NCI-H1048 (cell line): ENCODE data around the gene PWWP2B.
"Not testable (repeated sequence)": the region's sequence is repeated elsewhere in the genome, so short reads cannot be mapped to it uniquely, and the experiment has no call there.

Source experiments
- DNase-seq: peaks from one replicate; lab custom pipeline; 2025; lab: John Stamatoyannopoulos, UW

The PWWP2B gene

GRCh38 chr10:132363921-132364593 is 32.9 kb upstream of the PWWP2B start:
- no peak for DNase-seq

DNA sequence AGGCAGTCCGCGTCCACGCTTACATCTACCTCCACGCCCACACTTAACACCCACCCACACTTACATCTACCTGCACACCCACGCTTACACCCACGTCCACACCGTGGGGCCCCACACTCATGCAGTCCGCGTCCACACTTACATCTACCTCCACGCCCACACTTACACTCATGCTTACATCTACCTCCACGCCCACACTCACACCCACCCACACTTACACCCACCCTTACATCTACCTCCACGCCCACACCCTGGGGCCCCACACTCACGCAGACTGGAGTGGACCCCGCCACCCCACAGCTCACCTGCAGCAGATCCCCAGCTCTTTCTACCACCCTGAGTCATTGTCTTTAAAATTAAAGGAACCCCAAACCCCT is 32.4 kb upstream of the PWWP2B start:
- no peak for DNase-seq

- no peak for DNase-seq
Measured at GRCh38 chr10:132365102-132365501, 31.9 kb upstream of the PWWP2B start.

GRCh38 chr10:132366006-132366405 is 31.0 kb upstream of the PWWP2B start:
- DNase-seq = no peak

- DNase-seq = no peak
Measured at GRCh38 chr10:132366499-132366898, 30.5 kb upstream of the PWWP2B start.

DNA sequence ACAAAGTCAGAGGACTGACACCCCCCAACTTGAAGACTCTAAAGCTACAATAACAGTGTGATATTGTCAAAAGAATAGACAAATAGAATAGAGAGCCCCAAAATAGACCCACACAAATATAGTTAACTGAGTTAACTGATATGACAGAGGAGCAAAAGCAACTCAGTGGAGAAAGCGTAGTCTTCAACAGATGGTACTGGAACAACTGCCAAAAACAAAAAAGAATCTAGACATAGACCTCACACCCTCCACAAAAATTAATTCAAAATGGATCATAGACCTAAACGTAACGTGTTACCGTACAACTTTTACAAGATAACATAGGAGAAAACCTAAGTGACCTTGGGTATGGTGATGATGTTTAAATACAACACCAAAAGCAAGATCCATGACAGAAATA is 28.6 kb upstream of the PWWP2B start:
- no peak for DNase-seq

- DNase-seq = no peak
Measured at GRCh38 chr10:132368881-132369635, 27.9 kb upstream of the PWWP2B start.

DNA sequence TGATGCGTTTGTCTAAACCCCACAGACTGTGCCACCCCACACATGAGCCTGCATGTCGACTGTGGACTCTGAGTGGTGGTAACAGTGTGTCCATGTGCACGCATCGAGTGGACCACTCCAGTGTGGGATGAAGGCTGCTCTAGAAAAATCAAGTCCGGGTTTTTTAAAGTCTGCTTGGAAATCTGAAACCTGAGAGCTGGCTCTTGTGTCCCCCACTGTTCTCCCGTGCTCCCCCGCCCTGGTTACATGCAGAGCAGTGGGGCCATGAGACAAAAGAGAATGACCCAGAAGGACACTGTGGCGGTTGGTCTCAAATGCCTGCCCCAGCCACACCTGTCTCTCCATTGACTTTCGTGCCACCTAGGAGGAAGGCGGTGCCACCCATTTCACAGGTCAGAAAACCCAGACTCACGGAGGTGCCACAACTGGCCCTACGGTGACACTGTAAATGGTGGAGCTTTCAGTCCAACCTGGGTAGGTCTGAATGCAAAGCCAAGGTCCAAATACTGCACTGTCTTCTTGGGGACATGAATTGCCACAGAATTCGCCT is 27.3 kb upstream of the PWWP2B start:
- no peak for DNase-seq

DNA sequence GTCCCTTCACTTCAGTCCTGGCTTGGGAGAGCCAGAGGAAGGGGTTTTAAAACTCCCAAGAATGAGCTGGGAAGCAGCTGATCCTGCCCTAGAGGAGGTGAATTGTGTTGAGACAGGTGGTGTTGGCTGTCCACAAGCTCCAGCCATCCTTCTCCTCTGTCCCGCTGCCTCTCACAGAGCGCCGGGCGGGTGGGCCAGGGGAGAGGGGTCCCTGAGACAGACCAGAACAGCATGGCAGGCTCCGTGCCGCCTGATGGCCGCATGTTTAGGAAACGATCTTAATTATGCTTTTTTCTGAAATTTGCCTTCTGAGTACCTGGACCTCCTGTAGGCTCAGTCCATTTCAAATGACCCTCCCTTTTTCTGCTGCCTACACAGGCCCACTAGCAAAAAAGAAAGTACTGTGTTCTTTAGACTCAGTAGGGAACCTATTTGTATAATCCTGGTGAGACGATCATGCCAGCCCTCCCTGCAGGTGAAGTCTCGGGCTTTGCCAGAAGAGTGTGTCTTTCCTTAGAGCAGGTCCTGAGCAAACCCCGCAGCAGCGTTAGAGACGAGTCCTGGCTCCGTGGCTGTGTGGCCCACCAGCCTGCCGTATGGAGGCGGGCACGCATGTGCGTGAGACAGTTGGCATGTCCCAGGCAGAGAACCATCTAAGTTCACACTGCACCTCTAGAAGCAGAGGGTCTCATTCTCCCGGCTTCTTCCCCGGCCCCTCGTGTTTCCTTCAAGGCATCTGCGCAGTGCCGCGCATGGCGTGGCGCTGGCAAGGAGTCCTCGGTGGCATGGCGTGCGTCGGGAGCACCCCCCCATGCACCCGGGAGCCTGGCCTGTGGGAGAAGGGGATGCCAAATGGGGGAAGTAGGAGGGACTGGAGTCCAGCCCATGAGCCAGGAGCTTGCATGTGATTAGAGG is 26.3 kb upstream of the PWWP2B start:
- DNase-seq = no peak

DNA sequence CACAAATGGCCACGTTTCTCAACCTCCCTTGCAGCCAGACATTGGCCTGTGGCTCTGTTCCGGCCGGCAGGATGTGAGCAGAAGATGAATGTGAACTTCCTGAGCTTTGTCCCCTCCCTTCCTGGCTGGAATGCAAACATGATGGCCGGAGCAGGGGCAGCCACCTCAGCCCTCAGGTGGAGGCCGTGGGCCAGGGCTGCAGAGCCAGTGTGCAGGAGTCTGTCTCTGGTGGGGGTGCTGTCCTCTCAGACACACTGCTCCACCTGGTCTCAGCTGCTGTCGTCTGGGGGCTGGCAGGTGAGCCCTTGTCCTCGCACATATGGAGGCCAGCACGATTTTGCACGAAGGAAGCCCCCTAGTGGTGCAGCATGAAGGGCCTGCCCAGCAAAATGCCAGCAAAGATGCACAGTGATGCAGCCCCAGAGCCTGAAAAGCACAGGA is 25.3 kb upstream of the PWWP2B start:
- DNase-seq = no peak

DNA sequence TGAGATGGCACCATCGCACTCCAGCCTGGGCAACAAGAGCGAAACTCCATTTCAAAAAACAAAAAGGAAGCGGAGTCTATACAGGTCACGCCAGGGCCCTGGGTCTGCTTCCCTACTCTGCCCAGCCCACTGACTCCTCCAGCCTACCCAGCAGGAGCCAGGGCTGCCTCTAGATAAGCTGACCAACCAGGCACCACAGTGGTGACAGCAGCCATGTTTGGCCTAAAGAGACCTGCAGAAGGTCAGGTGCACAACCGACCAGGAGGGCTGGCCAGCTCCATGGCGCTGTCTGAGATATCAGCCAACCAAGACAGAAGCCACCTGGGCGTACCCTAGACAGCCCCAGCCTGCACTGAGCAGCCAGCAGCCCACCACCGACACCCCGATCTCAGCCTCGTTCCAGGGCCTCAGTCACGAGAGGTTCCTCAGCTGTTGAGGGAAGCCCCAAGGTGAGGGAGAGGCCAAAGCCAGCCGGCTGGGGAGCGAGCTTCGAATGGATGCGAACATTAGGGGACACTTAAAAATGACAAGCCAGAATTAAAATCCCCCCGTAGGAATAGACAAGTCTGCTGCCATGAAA is 24.4 kb upstream of the PWWP2B start:
- DNase-seq = no peak

GRCh38 chr10:132373241-132373955 is 23.6 kb upstream of the PWWP2B start:
- no peak for DNase-seq

- DNase-seq = no peak
Measured at GRCh38 chr10:132374176-132374575, 22.8 kb upstream of the PWWP2B start.

DNA sequence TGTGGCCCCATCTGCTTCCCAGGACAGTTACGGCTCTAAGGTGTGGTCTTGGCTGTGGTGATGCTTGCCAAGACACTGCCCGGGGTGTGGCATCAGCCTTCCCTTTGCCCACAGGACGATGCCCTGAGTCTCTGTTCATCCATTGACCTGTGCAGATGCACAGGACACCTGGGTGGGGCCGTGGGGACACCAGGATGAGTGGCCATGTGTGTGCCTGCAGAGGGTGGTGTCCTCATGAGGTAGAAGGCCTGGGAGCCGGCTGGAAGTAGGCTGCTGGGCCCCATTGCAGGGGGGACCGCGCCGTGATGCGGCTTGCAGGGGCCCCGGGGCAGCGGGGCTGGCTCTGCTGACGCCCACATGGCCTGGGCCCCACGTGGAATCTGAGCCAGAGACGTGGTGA is 22.4 kb upstream of the PWWP2B start:
- DNase-seq = no peak

- DNase-seq = no peak
Measured at GRCh38 chr10:132375116-132375794, 21.7 kb upstream of the PWWP2B start.

DNA sequence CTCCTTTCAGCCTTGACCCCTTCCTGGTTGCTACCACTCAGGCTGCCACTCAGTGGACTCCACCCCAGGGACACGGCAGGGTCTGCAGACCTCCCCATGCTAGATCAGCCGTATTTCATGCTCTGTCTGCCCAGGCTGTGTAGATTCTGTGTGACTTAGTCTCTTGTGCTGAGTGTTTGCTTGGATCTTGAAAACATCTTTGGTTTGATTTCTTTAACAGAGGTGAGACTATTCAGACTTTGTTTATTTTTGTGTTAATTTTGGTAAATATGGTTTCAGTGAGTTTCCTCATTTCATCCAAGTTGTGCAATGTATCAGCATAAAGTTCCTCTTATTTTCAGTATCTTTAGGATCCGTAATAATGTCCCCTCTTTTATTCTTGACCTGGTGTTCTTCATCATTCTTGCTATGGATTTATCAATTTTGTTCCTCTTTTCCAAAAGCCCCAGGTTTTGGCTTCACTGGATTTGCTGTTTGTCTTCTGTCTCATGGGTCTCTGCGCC is 21.2 kb upstream of the PWWP2B start:
- no peak for DNase-seq

DNA sequence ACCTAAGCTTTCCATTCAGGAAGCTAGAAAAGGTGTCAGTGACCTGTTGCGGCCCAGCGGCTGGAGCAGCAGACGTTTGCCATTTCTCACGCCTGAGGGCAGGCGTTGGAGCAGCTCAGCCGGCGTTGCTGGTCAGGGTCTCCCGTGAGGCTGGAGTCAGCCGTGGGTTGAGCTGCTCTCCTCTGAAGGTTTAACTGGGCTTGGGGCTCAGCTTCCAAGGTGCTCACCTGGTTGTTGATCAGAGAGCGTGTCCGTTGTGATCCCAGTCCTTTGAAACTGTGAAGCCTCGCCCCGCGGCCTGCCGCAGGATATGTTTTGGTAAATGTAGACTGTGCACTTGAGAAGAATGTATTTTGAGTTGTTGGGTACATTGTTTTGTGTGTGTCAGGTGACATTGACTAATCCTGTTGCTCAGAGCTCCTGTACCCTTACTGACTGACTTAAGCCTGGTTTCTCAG is 20.6 kb upstream of the PWWP2B start:
- no peak for DNase-seq

- DNase-seq = no peak
Measured at GRCh38 chr10:132377326-132377725, 19.7 kb upstream of the PWWP2B start.

DNA sequence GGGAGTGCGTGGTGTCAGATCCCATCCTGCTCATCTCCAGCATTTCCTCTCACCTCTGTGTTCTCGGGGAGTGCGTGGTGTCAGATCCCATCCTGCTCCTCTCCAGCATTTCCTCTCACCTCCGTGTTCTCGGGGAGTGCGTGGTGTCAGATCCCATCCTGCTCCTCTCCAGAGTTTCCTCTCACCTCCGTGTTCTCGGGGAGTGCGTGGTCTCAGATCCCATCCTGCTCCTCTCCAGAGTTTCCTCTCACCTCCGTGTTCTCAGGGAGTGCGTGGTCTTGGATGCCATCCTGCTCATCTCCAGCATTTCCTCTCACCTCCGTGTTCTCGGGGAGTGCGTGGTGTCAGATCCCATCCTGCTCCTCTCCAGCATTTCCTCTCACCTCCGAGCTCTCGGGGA is 18.0 kb upstream of the PWWP2B start:
- not testable (repeated sequence) for DNase-seq

DNA sequence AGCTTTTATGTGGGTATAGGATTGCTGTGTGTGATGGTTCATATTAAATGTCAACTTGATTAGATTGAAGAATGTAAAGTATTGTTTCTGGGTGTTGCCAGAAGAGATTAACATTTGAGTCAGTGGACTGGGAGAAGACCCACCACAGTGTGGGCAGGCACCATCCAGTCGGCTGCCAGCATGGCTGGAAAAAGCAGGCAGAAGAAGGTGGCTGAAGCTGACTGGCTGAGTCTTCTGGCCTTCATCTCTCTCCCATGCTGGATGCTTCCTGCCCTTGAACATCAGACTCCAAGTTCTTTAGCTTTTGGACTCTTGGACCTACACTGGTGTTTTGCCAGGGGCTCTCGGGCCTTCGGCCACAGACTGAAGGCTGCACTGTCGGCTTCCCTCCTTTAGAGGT is 16.0 kb upstream of the PWWP2B start:
- not testable (repeated sequence) for DNase-seq
